GM19239 (cell line): ENCODE measurements around the gene CSTB.
A peak's percentile ranks its signal among the peaks of the same experiment; 100 is the strongest.

Source experiments
- DNase-seq: peaks from one replicate; pipeline ENCODE4 v3.0.0; 2011; ENCODE audit warnings: low spot score; ENCODE audit not compliant: insufficient read length
- FAIRE-seq: peaks from 2 replicates; lab custom pipeline; 2011; peaks lifted over from hg19 to GRCh38; lab: Jason Lieb, UNC

The CSTB gene

DNA sequence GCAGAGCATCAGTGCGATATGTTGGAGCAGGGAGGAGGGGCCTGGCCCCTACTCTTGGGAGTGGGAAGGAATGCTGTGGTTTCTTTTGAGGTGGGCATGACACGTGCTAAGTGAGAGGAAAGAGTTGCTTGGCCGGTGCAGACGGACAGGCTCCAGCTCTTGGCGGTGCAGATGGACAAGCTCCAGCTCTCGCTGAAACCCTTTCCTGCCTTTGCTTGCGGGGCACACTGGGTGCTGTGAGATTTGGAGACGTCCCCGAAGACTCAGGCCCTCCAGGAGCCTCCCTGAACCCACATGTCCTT, 41.2 kb downstream of the CSTB start:
- no peak for FAIRE-seq
- DNase-seq = no peak

DNA sequence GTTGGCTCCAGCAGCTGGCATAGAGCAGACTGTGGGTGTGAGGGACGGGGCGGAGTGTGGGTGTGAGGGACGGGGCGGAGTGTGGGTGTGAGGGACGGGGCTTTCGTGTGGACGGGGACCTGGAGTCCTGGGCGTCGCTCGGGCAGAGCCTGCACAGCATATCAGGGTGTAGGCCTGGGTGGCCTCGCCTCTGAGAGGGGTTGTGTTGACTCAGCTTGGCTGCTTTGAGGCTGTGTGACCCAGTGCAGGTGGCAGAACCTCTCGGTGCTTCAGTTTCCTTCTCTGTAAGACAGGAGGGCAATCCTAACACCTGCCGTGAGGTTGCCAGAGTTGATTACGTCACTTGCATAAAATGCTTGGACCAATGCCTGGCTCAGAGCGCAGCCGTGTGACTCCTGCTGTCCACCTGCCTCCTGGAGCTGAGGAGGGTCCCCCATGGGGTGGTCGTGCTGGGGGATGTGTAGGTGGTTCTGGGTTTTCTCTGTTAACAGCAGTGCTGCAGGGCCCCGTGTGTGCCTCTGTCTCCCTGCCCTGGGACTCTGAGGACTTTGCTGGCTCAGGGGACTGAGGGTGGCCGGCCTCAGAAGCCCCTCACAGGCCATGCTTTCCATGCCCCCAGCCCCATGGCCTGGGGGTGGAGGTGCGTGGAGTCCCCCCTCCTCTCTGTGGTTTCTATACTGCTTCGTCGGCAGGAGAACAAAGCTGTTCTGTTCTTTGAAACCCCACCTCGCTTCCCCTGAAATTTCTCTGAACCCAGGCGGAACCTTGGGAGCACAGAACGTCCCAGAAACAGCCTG, 41.8 kb downstream of the CSTB start:
- no peak for DNase-seq
- FAIRE-seq = no peak

DNA sequence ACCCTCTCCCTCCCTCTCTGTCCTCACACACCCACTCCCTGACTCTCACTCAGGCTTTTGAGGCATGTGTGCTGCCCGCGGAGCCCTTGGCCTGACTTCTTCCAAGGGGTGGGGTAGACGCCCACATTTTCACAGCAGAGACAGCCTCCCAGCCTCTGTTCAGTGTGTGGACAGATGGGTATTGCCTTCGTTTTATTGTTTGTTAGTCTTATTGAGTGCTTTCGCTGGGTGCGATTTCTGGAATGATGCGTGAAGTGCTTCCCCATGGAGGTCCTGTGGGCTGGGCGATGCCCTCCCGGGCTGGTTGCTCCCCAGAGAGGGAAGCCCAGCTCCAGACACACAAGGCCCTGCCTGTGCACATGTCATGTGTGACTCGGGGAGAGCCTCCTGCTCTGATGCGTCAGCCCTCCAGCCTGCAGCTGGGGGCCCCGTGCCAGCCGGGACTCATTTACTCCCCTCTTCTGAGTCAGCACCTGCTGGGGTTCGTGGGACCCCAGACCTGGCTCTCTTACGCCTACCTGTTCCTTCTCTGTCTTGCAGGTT, 42.5 kb downstream of the CSTB start:
- DNase-seq = no peak
- FAIRE-seq = no peak

DNA sequence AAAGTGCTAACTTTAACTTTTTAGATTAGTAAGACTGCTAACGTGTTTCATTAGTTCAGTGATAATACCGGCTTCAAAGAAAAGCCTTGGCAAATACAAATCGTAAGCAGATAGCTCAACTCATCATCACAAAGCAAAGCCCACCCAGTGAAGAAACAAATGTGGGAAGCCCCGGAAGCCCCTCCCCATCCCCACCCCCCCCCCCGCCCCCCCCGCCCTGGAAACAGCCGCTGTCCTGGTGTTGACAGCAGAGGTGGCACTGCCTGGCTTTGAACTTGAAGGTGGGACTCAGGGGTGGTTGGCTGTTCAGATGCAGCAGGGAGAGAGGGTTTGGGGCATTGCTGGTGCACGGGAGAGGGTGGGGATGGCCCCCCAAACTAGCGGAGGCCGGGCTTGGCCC, 43.0 kb downstream of the CSTB start:
- DNase-seq (no peak), FAIRE-seq (no peak)

GRCh38 chr21:43731891-43732711, 44.0 kb downstream of the CSTB start:
- DNase-seq (no peak), FAIRE-seq (no peak)

DNA sequence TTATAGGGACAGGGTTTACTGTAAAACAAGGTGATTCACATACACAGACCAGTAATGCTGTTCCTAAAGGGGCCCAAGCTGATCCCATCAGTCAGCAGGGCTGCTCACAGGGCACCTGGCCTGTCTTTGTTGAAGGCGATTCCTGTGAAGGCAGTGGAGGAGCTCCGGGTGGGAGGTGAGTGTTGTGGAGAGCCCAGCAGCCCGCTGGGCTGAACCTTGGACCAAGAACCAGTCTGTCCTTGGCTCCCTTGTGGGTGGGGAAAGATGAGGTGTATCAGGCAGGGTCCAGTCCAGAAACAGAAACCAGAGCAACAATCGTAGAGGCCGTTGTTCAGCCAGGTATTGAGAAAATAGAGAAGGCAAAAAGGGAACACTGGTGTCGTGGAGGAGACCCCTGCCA, 44.6 kb downstream of the CSTB start:
- FAIRE-seq = no peak
- no peak for DNase-seq

DNA sequence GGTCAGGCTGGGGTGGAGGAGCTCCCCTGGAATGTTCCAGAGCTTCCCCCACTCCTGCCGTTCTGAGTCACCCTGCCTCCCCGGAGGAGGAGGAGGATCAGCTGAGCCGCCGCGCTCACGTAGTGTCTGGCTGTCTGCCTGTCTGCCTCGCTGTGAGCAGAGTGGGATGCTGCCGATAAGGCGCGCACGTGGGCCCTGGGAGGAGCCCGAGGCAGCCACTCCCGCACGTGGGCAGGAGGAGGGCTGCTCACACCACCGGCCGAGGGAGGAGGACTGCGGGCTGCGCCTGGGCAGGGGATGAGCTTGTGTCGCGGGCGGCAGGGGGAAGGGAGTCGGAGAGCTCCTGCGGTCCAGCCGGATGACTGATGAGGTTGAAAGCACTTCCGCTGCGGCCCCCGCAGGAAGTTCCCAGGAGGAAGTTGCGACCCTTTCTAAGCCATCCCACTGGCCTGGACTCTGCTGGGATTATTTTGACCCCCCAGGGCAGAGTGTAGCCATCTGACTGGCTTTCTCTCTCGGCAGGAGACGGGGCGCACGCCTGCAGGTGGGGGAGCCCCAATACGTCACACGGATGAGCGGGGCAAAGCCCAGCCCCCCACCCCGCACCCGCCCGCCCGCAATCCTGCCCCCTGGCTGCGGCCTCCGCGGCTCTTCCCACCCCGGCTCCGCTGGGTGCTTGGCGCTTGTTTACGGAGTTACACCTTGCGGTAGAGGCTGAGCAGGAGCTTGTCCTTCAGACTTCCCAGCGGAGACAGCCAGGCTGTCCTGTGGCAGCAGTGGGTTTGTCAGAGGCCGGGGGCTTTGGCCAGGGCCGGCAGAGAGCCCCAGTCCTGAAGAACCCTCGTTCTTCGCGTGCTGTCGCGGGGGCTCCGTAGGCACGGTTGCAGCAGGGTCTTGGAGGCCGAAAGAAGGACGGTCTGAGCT, 47.4 kb downstream of the CSTB start:
- FAIRE-seq = peak; percentile 86
- peak; percentile 85 for DNase-seq

- FAIRE-seq (no peak), DNase-seq (no peak)
These were observed 48.0 kb downstream of the CSTB start for GRCh38 chr21:43728154-43728466.

DNA sequence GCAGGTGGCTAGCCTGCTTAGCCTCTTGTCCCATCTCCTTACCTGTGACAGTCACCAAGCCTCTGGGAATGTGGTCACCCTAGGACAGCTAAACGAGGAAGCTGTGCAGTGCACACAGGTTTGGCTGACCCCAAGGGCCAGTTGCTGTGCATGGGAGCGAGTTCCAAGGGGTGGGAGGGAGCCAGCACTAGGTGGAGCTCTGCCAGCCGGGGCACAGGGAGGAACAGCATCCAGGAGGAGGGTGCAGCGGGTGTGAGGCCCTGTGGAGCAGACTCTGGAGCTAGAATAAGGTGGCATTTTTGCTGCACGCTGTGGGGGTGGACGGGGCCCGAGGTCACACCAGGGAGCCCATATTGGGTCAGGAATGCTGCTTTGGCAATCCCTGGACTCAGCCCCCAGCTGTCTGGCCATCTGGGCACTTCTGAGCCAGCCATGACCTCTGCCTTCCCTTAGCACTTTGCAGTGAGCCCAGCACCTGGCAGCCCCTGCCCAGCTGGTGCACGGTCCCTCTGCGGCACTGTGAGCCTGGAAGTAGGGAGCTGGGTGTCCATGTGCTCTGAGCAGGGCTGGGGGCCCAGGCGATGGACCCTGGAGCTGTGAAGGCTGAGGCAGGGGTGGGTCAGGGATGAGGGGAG, 48.5 kb downstream of the CSTB start:
- FAIRE-seq (no peak), DNase-seq (no peak)

GRCh38 chr21:43726686-43727518, 49.2 kb downstream of the CSTB start:
- FAIRE-seq = no peak

More at GRCh38 chr21:43726686-43727518, 49.2 kb downstream of the CSTB start:
- DNase-seq = no peak
